Upper lobe of left lung (tissue), 6 donors: Measurements from ENCODE around the gene SPEN. TPM values are rescaled to one million over a fixed set of nuclear protein-coding genes. Genes with fewer than 3 reads are reported as not detected.
"Not testable (repeated sequence)": the region's sequence is repeated elsewhere in the genome, so short reads cannot be mapped to it uniquely, and the experiment has no call there.

Source experiments
- ATAC-seq, 2 donors: fragments of 200-7000 bp; cut with Tn5 transposase; one replicate each; pipeline ENCODE4 v1.9.1; 2022; ENCODE audit warnings: mild to moderate bottlenecking in 2 of 2, moderate library complexity in 2 of 2; ENCODE audit not compliant: low FRiP score in 2 of 2
- DNase-seq, 2 donors: peaks; one replicate each; pipeline ENCODE4 v3.0.0-alpha.2; 2019 to 2020
- H3K27ac ChIP-seq, 4 donors: fragments of 200-600 bp; sonication (generic); one replicate each; pipeline ENCODE4 v1.5.1; 2016 to 2019
- H3K27me3 ChIP-seq, 4 donors: fragments of 200-600 bp; sonication (generic); one replicate each; pipeline ENCODE4 v1.5.1; 2017 to 2019
- H3K36me3 ChIP-seq, 4 donors: fragments of 200-600 bp; sonication (generic); one replicate each; pipeline ENCODE4 v1.5.1; 2016 to 2019
- H3K4me1 ChIP-seq, 4 donors: fragments of 200-600 bp; sonication (generic); one replicate each; pipeline ENCODE4 v1.5.1; 2018 to 2019
- H3K4me3 ChIP-seq, 4 donors: fragments of 200-600 bp; sonication (generic); one replicate each; pipeline ENCODE4 v1.5.1; 2017 to 2019; ENCODE audit warnings: mild to moderate bottlenecking in 2 of 4, moderate library complexity in 1 of 4
- H3K9me3 ChIP-seq, 4 donors: fragments of 200-600 bp; sonication (generic); one replicate each; pipeline ENCODE4 v1.5.1; 2018 to 2019
- CTCF ChIP-seq, 6 experiments: fragments of 450-650 bp in 4 of 6; fragments of 200-600 bp in 2 of 6; sonication (generic) in 2 of 6; IDR thresholded peaks; one replicate each; pipeline ENCODE4 v1.5.1; 2016 to 2019; ENCODE audit warnings: antibody characterized with exemption in 6 of 6
- EP300 ChIP-seq, 4 donors: sonication (generic); formaldehyde crosslinking; IDR thresholded peaks; one replicate each; pipeline ENCODE4 v1.5.1; 2017; ENCODE audit warnings: antibody characterized with exemption in 4 of 4, control low read depth in 2 of 4
- POLR2A ChIP-seq, 4 donors: fragments of 450-650 bp; IDR thresholded peaks; one replicate each; pipeline ENCODE4 v1.5.1; 2016 to 2017; ENCODE audit warnings: antibody characterized with exemption in 4 of 4, mild to moderate bottlenecking in 2 of 4
- POLR2AphosphoS5 ChIP-seq, 2 donors: sonication (generic); formaldehyde crosslinking; IDR thresholded peaks; one replicate each; pipeline ENCODE4 v1.5.1; 2017; ENCODE audit warnings: antibody characterized with exemption in 2 of 2
- WGBS, 2 donors: methylation state at CpG; one replicate each; pipeline ENCODE4 v1.1.5; 2017 to 2018; 5-methylcytosine and 5-hydroxymethylcytosine counted together
- total RNA-seq, 6 donors: library from RNA; depleted of rRNA in 4 of 6; stranded (reverse); fragments of >200 nt in 4 of 6; gene quantifications; one replicate each; pipeline versions ENCODE4 v1.1.0 to v1.2.1, GENCODE V29; 2016 to 2021
- donor health status: DM: no; HTN: no; CAD: no; lungs with moderate emphysema.
- donor health status: DM: no; HTN: yes; CAD: no; lungs with severe emphysema.

The SPEN gene
- total RNA-seq, 6 donors from 2014 or later, result 41.5 to 73.3 (median 51.3) TPM

GRCh38 chr1:15843826-15844572 lies 3.5 kb upstream of the SPEN start:
- no peaks in the 10 kb centered on the region for H3K36me3 ChIP-seq
- WGBS, 2 donors, result 57 to 73% methylated on average over 3 of the region's 3 CpGs
- ATAC-seq (no peak), DNase-seq (no peak)
- no peak overlapping the region for H3K4me3 ChIP-seq
- H3K9me3 ChIP-seq, result peaks cover 0 to 4% (median 0%) of the 10 kb centered on the region in 4 donors
- peaks cover 8 to 16% (median 13%) of the 10 kb centered on the region in 4 donors for H3K4me1 ChIP-seq
- TF ChIP-seq CTCF (IDR thresholded peaks at IDR 0.05), result no peak
- TF ChIP-seq POLR2A (IDR thresholded peaks at IDR 0.05), result no peak
- no peak for TF ChIP-seq POLR2AphosphoS5 (IDR thresholded peaks at IDR 0.05)
- TF ChIP-seq EP300 (IDR thresholded peaks at IDR 0.05), result no peak
- no peak overlapping the region for H3K27ac ChIP-seq
- H3K27me3 ChIP-seq, result no peaks in the 10 kb centered on the region

- ATAC-seq, H3K9me3 ChIP-seq, H3K27me3 ChIP-seq, DNase-seq, H3K4me3 ChIP-seq, H3K27ac ChIP-seq, H3K36me3 ChIP-seq: not testable (repeated sequence)
- WGBS, 2 donors, result 93 to 97% methylated on average over 11 of the region's 11 CpGs
- H3K4me1 ChIP-seq, result peaks cover 21 to 31% (median 25%) of the 10 kb centered on the region in 4 donors
Measured at GRCh38 chr1:15846056-15846455, 1.5 kb upstream of the SPEN start.

GRCh38 chr1:15847893-15848142 lies 311 bp downstream of the SPEN start:
- no peaks in the 10 kb centered on the region for H3K36me3 ChIP-seq
- ATAC-seq (no peak), DNase-seq (no peak)
- H3K4me1 ChIP-seq, result peaks cover 29 to 47% (median 41%) of the 10 kb centered on the region in 4 donors
- peak overlapping the region; percentile 92 to 99 (median 97) for H3K27ac ChIP-seq
- H3K27me3 ChIP-seq, result no peaks in the 10 kb centered on the region
- no peak for TF ChIP-seq CTCF (IDR thresholded peaks at IDR 0.05)
- TF ChIP-seq POLR2A (IDR thresholded peaks at IDR 0.05), result peak in 2 of 4 donors; percentile 12 to 67
- no peak for TF ChIP-seq EP300 (IDR thresholded peaks at IDR 0.05)
- H3K9me3 ChIP-seq, result peaks cover 0 to 4% (median 0%) of the 10 kb centered on the region in 4 donors
- peak overlapping the region; percentile 69 to 94 (median 86) for H3K4me3 ChIP-seq
- 0% methylated on average over 13 of the region's 34 CpGs; no CpG with 5 or more reads in 1 of the 2 donors for WGBS, 2 donors

GRCh38 chr1:15848143-15848928 lies 829 bp downstream of the SPEN start:
- Histone ChIP-seq H3K36me3 (no peaks in the 10 kb centered on the region), H3K27ac (peak overlapping the region; percentile 92 to 99 (median 97)), H3K27me3 (no peaks in the 10 kb centered on the region), H3K4me3 (peak overlapping the region; percentile 69 to 94 (median 86)), H3K4me1 (peaks cover 29 to 51% (median 46%) of the 10 kb centered on the region in 4 donors), H3K9me3 (peaks cover 0 to 4% (median 0%) of the 10 kb centered on the region in 4 donors)
- no peak for TF ChIP-seq POLR2AphosphoS5 (IDR thresholded peaks at IDR 0.05)
- TF ChIP-seq CTCF (IDR thresholded peaks at IDR 0.05), result peak in 1 of 6 experiments; percentile 4
- TF ChIP-seq EP300 (IDR thresholded peaks at IDR 0.05), result no peak
- TF ChIP-seq POLR2A (IDR thresholded peaks at IDR 0.05), result peak in 1 of 4 donors; percentile 32
- WGBS, 2 donors, result 1% methylated on average over 12 to 22 of the region's 104 CpGs
- DNase-seq (peak; percentile 43 to 93), ATAC-seq (peak; percentile 28 to 31)
